ENCODE measurements around the gene SPOP. TPM values are rescaled to one million over a fixed set of nuclear protein-coding genes. Genes with fewer than 3 reads are reported as not detected.

SPOP gene
- total and polyA plus RNA-seq, 2 experiments from 2014 or later = 13.9 to 18.6 TPM

DNA sequence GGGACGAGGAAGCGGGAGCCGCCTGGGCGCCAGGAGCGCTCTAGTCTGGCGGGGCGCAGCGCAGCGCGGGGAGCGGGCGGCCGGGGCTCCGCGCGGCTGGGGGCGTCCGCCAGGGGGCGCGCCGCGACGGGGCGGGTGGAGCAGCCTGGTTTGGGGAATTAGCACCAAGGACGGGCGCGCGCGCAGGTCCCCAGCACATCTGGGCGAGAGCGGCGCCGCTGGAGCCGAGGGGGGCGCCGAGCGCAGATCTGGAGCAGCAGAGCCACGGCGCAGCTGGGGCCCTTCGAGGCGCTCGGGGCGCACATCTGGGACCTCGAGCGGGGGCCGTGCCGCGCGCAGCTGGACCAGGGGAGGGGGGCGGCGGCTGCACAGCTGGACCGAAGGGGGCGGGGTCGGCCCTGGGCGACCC, 102.2 kb downstream of the SPOP start, which contains the start of gene NXPH3:
Gene NXPH3 (plus strand): TSS at position 193 of the 409 bp plus-strand sequence. CDS start 349 bp downstream, outside the sequence.
- H3K4me1 ChIP-seq (ENCODE audit: insufficient read depth) = peaks cover 16% of the 10 kb centered on the region
- peak within 1 kb of the TSS; percentile 98 for H2AFZ ChIP-seq
- peaks cover 31% of the 10 kb centered on the region for H3K27me3 ChIP-seq (ENCODE audit: insufficient read depth)
- H3K4me2 ChIP-seq = peak within 1 kb of the TSS; percentile 94
- Mint-ChIP-seq H3K4me3 (peak within 1 kb of the TSS; percentile 89), H3K27me3 (ENCODE audit: insufficient read depth, low read depth, poor library complexity) (peaks cover 25% of the 10 kb centered on the region), H3K36me3 (ENCODE audit: low read depth) (no peaks in the 10 kb centered on the region), H3K27ac (no peak within 1 kb of the TSS), H3K4me1 (peaks cover 33% of the 10 kb centered on the region), H3K9me3 (no peaks in the 10 kb centered on the region)
- H3K4me3 ChIP-seq = peak within 1 kb of the TSS; percentile 89
- ATAC-seq (peak; percentile 66), DNase-seq (ENCODE audit: low spot score) (peak; percentile 88)
- no peaks in the 10 kb centered on the region for H3K79me2 ChIP-seq (replicated peaks; ENCODE audit: insufficient read depth)
- H3K36me3 ChIP-seq (ENCODE audit: insufficient read depth) = no peaks in the 10 kb centered on the region
- TF ChIP-seq ZNF331 (CRISPR knock-in tag; IDR thresholded peaks at IDR 0.05; ENCODE audit: low read depth) = no peak
- no peak for TF ChIP-seq CREB1 (CRISPR knock-in tag; IDR thresholded peaks at IDR 0.05; ENCODE audit: low read depth)
- TF ChIP-seq, protein P1, sequence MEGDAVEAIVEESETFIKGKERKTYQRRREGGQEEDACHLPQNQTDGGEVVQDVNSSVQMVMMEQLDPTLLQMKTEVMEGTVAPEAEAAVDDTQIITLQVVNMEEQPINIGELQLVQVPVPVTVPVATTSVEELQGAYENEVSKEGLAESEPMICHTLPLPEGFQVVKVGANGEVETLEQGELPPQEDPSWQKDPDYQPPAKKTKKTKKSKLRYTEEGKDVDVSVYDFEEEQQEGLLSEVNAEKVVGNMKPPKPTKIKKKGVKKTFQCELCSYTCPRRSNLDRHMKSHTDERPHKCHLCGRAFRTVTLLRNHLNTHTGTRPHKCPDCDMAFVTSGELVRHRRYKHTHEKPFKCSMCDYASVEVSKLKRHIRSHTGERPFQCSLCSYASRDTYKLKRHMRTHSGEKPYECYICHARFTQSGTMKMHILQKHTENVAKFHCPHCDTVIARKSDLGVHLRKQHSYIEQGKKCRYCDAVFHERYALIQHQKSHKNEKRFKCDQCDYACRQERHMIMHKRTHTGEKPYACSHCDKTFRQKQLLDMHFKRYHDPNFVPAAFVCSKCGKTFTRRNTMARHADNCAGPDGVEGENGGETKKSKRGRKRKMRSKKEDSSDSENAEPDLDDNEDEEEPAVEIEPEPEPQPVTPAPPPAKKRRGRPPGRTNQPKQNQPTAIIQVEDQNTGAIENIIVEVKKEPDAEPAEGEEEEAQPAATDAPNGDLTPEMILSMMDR (conservative IDR thresholded peaks at IDR 0.05; ENCODE audit: low read depth in 2 of 2) = peak; percentile 17 to 63; a peak in 2 of 4 replicates
- no peaks in the 10 kb centered on the region for H3K9me2 ChIP-seq (ENCODE audit: insufficient read depth)
- H3F3A ChIP-seq (replicated peaks; ENCODE audit: low read depth) = peaks cover 8% of the 10 kb centered on the region; the same call in 1 of the 2 replicates
- no peaks in the 10 kb centered on the region; the same call in 1 of the 2 replicates for H4K20me1 ChIP-seq (replicated peaks; ENCODE audit: insufficient read depth)
- no peak within 1 kb of the TSS for H3K27ac ChIP-seq (ENCODE audit: low read depth)

DNA sequence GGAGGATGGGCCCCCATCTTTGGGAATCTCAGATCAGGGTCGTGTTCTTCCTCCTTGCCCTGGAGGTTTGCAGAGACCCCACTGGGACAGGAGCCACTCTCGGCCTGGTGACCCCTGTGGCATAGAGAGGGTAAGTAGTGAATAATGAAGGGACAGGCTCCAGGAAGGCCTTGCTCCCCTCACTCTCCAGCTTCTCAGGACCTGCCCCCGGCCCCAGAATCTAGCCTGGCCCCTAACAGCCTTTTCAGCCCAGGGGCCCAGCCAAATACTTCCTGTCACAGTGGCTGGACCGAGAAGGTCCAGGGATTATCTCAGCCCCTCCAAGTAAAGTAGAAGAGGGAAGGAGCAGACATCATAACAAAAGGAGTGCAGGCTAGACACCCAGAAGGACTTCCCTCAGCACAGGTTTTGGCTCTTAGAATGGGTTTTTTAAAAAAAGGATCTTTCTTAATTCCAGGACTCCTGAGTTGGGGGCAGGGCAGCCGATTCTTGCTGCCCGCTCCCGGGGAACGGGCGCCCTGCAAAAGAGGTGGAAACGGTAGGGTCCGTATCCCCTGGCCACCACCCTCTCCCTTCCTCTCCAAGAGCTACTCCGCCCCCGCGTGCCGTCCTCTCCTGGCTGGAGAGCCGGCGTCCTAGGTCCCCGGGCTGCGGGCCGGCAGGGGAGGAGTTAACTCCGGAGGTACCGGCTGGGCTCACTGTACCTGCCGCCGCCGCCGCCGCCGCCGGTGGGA, 102.8 kb downstream of the SPOP start:
- Histone ChIP-seq H4K20me1 (replicated peaks; ENCODE audit: insufficient read depth) (no peaks in the 10 kb centered on the region; the same call in 1 of the 2 replicates), H3K4me1 (ENCODE audit: insufficient read depth) (peaks cover 16% of the 10 kb centered on the region), H3K27me3 (ENCODE audit: insufficient read depth) (peaks cover 36% of the 10 kb centered on the region), H3F3A (replicated peaks; ENCODE audit: low read depth) (peaks cover 8% of the 10 kb centered on the region; the same call in 1 of the 2 replicates), H3K4me3 (peak overlapping the region; percentile 89), H3K27ac (ENCODE audit: low read depth) (no peak overlapping the region), H3K4me2 (peak overlapping the region; percentile 89), H3K36me3 (ENCODE audit: insufficient read depth) (no peaks in the 10 kb centered on the region), H2AFZ (peak overlapping the region; percentile 91), H3K79me2 (replicated peaks; ENCODE audit: insufficient read depth) (no peaks in the 10 kb centered on the region), H3K9me2 (ENCODE audit: insufficient read depth) (no peaks in the 10 kb centered on the region)
- H3K9me3 Mint-ChIP-seq = no peaks in the 10 kb centered on the region
- ATAC-seq = no peak
- H3K4me3 Mint-ChIP-seq = peak overlapping the region; percentile 89
- peaks cover 31% of the 10 kb centered on the region for H3K4me1 Mint-ChIP-seq
- H3K27ac Mint-ChIP-seq = no peak overlapping the region
- peaks cover 31% of the 10 kb centered on the region for H3K27me3 Mint-ChIP-seq (ENCODE audit: insufficient read depth, low read depth, poor library complexity)
- no peaks in the 10 kb centered on the region for H3K36me3 Mint-ChIP-seq (ENCODE audit: low read depth)
- DNase-seq (ENCODE audit: low spot score) = no peak
- TF ChIP-seq STAT1 (IDR thresholded peaks at IDR 0.05; ENCODE audit: unreplicated experiment) (no peak), NANOG (IDR thresholded peaks at IDR 0.05; ENCODE audit: borderline replicate concordance) (no peak), ZNF114 (CRISPR knock-in tag; IDR thresholded peaks at IDR 0.05) (no peak), POLR2AphosphoS5 (IDR thresholded peaks at IDR 0.05; ENCODE audit: low read depth) (no peak), ZNF331 (CRISPR knock-in tag; IDR thresholded peaks at IDR 0.05; ENCODE audit: low read depth) (no peak), JUNB (IDR thresholded peaks at IDR 0.05; ENCODE audit: unreplicated experiment) (no peak)
- TF ChIP-seq, protein P2, sequence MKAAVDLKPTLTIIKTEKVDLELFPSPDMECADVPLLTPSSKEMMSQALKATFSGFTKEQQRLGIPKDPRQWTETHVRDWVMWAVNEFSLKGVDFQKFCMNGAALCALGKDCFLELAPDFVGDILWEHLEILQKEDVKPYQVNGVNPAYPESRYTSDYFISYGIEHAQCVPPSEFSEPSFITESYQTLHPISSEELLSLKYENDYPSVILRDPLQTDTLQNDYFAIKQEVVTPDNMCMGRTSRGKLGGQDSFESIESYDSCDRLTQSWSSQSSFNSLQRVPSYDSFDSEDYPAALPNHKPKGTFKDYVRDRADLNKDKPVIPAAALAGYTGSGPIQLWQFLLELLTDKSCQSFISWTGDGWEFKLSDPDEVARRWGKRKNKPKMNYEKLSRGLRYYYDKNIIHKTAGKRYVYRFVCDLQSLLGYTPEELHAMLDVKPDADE (IDR thresholded peaks at IDR 0.05) = no peak; the same call in 1 of the 2 replicates
- TF ChIP-seq, protein P3, sequence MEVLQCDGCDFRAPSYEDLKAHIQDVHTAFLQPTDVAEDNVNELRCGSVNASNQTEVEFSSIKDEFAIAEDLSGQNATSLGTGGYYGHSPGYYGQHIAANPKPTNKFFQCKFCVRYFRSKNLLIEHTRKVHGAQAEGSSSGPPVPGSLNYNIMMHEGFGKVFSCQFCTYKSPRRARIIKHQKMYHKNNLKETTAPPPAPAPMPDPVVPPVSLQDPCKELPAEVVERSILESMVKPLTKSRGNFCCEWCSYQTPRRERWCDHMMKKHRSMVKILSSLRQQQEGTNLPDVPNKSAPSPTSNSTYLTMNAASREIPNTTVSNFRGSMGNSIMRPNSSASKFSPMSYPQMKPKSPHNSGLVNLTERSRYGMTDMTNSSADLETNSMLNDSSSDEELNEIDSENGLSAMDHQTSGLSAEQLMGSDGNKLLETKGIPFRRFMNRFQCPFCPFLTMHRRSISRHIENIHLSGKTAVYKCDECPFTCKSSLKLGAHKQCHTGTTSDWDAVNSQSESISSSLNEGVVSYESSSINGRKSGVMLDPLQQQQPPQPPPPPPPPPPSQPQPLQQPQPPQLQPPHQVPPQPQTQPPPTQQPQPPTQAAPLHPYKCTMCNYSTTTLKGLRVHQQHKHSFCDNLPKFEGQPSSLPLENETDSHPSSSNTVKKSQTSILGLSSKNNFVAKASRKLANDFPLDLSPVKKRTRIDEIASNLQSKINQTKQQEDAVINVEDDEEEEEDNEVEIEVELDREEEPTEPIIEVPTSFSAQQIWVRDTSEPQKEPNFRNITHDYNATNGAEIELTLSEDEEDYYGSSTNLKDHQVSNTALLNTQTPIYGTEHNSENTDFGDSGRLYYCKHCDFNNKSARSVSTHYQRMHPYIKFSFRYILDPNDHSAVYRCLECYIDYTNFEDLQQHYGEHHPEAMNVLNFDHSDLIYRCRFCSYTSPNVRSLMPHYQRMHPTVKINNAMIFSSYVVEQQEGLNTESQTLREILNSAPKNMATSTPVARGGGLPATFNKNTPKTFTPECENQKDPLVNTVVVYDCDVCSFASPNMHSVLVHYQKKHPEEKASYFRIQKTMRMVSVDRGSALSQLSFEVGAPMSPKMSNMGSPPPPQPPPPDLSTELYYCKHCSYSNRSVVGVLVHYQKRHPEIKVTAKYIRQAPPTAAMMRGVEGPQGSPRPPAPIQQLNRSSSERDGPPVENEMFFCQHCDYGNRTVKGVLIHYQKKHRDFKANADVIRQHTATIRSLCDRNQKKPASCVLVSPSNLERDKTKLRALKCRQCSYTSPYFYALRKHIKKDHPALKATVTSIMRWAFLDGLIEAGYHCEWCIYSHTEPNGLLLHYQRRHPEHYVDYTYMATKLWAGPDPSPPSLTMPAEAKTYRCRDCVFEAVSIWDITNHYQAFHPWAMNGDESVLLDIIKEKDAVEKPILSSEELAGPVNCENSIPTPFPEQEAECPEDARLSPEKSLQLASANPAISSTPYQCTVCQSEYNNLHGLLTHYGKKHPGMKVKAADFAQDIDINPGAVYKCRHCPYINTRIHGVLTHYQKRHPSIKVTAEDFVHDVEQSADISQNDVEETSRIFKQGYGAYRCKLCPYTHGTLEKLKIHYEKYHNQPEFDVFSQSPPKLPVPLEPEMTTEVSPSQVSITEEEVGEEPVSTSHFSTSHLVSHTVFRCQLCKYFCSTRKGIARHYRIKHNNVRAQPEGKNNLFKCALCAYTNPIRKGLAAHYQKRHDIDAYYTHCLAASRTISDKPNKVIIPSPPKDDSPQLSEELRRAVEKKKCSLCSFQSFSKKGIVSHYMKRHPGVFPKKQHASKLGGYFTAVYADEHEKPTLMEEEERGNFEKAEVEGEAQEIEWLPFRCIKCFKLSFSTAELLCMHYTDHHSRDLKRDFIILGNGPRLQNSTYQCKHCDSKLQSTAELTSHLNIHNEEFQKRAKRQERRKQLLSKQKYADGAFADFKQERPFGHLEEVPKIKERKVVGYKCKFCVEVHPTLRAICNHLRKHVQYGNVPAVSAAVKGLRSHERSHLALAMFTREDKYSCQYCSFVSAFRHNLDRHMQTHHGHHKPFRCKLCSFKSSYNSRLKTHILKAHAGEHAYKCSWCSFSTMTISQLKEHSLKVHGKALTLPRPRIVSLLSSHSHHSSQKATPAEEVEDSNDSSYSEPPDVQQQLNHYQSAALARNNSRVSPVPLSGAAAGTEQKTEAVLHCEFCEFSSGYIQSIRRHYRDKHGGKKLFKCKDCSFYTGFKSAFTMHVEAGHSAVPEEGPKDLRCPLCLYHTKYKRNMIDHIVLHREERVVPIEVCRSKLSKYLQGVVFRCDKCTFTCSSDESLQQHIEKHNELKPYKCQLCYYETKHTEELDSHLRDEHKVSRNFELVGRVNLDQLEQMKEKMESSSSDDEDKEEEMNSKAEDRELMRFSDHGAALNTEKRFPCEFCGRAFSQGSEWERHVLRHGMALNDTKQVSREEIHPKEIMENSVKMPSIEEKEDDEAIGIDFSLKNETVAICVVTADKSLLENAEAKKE (CRISPR knock-in tag; IDR thresholded peaks at IDR 0.05) = no peak

All from GM23338 (cell line).